ENCODE results near the gene CLEC4A.
"Not testable (repeated sequence)": the region's sequence is repeated elsewhere in the genome, so short reads cannot be mapped to it uniquely, and the experiment has no call there.

Gene CLEC4A

GRCh38 chr12:8134398-8134930 lies 11.0 kb downstream of the CLEC4A start:
- not testable (repeated sequence) for DNase-seq

GRCh38 chr12:8141647-8142046 lies 18.2 kb downstream of the CLEC4A start:
- DNase-seq, result not testable (repeated sequence)

- no peak for DNase-seq
Measured at GRCh38 chr12:8143261-8143660, 19.8 kb downstream of the CLEC4A start.

DNA sequence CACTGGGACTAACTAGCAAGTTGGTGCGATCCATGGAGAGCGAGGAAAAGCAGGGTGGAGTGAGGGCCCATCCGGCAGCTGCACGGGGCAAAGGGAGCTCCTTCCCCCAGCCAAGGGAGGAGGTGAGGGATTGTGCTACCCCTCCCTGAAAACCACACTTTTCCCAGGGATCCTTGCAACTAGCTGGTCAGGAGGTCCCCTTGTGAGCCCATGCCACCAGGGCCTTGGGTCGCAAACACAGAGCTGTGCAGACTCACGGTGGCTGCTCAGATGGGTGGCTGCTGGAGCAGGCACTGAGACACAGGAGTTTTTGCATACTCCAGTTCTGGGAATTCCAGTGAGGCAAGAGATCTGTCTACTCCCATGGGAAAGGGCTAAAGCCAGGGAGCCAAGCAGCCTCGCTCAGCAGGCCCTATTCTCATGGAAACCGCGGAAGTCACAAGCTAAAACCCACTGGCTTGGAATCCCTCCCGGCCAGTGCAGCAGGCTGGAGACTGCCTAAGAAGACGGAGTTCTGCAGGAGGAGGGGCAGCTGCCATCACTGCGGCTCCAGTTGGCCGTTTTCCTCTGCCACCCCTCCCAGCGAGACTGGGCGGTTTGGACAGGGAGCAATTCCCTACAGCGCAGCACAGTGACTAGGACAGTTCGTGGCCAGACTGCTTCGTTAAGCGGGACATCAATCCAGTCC lies 22.5 kb downstream of the CLEC4A start:
- no peak for DNase-seq

- DNase-seq, result no peak
Measured at GRCh38 chr12:8146442-8146771, 23.0 kb downstream of the CLEC4A start.

GRCh38 chr12:8154526-8154925 lies 31.1 kb downstream of the CLEC4A start:
- DNase-seq, result no peak

GRCh38 chr12:8156416-8156815 lies 33.0 kb downstream of the CLEC4A start:
- no peak for DNase-seq

- no peak for DNase-seq
Measured at GRCh38 chr12:8156845-8157244, 33.4 kb downstream of the CLEC4A start, which contains the start of gene ZNF705A. Gene ZNF705A, plus strand, starts transcription at chr12:8157015. Its CDS starts 15,611 bp downstream, at chr12:8172626.

GRCh38 chr12:8157484-8158198 lies 34.2 kb downstream of the CLEC4A start:
- DNase-seq, result no peak

DNA sequence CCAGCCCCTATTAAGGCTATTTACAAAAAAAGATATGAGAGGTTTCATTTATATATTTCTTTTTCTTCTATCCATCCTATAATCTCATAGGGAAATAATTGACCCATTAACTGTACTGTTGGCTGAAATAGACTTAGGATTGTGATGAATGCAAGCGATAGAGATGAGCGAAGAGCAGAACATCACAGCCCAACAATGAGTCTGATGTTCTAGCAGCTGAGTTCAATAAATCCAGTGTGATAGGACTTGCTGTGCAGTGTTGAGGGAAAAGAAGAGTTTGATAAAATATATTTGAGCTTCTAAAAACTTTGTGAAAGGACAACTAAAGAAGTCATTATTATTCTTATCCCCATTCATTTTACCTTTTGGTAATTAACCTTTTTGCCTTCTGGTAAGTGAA lies 49.5 kb downstream of the CLEC4A start:
- DNase-seq, result not testable (repeated sequence)

- DNase-seq, result peak; percentile 66
Measured at GRCh38 chr12:8179989-8180585, 56.7 kb downstream of the CLEC4A start.

- not testable (repeated sequence) for DNase-seq
Measured at GRCh38 chr12:8181271-8181670, 57.9 kb downstream of the CLEC4A start.

GRCh38 chr12:8182923-8183322 lies 59.5 kb downstream of the CLEC4A start:
- not testable (repeated sequence) for DNase-seq

GRCh38 chr12:8183346-8183745 lies 59.9 kb downstream of the CLEC4A start:
- not testable (repeated sequence) for DNase-seq

DNA sequence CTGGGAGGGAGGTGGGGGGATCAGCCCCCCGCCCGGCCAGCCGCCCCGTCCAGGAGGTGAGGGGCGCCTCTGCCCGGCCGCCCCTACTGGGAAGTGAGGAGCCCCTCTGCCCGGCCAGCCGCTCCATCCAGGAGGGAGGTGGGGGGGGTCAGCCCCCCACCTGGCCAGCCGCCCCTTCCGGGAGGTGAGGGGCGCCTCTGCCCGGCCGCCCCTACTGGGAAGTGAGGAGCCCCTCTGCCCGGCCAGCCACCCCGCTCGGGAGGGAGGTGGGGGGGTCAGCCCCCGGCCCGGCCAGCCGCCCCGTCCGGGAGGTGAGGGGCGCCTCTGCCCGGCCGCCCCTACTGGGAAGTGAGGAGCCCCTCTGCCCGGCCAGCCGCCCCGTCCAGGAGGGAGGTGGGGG lies 60.8 kb downstream of the CLEC4A start:
- not testable (repeated sequence) for DNase-seq

GRCh38 chr12:8188088-8188487 lies 64.7 kb downstream of the CLEC4A start:
- DNase-seq, result not testable (repeated sequence)

All from effector CD8-positive, alpha-beta T cell (primary cell).